Endothelial cell of umbilical vein (primary cell): ENCODE results near the gene CNTNAP2.

ENCODE experiments used
- CTCF ChIP-seq, 2 donors: IDR thresholded peaks; 1 replicate in 1 of 2; 2 replicates in 1 of 2; pipeline ENCODE4 v1.5.1; 2011; ENCODE audit warnings: low read length in 2 of 2, mild to moderate bottlenecking in 2 of 2, moderate library complexity in 2 of 2, control low read depth in 1 of 2, inconsistent platforms in 1 of 2, low read depth in 1 of 2; ENCODE audit not compliant: insufficient read depth in 1 of 2; ENCODE audit errors: extremely low read depth in 1 of 2
- EZH2 ChIP-seq: IDR thresholded peaks from 2 replicates; pipeline ENCODE4 v1.6.1; 2012; ENCODE audit warnings: borderline replicate concordance, low read depth, mild to moderate bottlenecking, moderate library complexity, low read length, inconsistent platforms; ENCODE audit not compliant: severe bottlenecking
- GATA2 ChIP-seq: IDR thresholded peaks from 2 replicates; pipeline ENCODE4 v1.7.0; 2011; ENCODE audit warnings: low read depth, mild to moderate bottlenecking, moderate library complexity, mixed read lengths, low read length; ENCODE audit not compliant: insufficient read length, insufficient read depth
- JUN ChIP-seq: IDR thresholded peaks from 2 replicates; pipeline ENCODE4 v1.6.1; 2011; ENCODE audit warnings: borderline replicate concordance, low read depth; ENCODE audit not compliant: insufficient read length, insufficient read depth
- MAX ChIP-seq: IDR thresholded peaks from 2 replicates; pipeline ENCODE4 v1.6.1; 2011; ENCODE audit not compliant: insufficient read depth, insufficient read length
- MYC ChIP-seq: IDR thresholded peaks from one replicate; pipeline ENCODE4 v1.6.1; 2011; ENCODE audit warnings: mild to moderate bottlenecking, low read depth, low read length
- POLR2A ChIP-seq: IDR thresholded peaks from 2 replicates; pipeline ENCODE4 v1.6.1; 2012; ENCODE audit warnings: low read depth, mild to moderate bottlenecking, control low read depth, low read length
- POLR2AphosphoS5 ChIP-seq: IDR thresholded peaks from 2 replicates; pipeline ENCODE4 v1.6.1; 2012; ENCODE audit warnings: low read depth, mild to moderate bottlenecking, control low read depth, low read length, moderate library complexity; ENCODE audit not compliant: insufficient read depth

- TF ChIP-seq CTCF (IDR thresholded peaks at IDR 0.05; ENCODE audit: extremely low read depth in 1 of 2, insufficient read depth in 1 of 2, low read depth in 1 of 2, low read length in 2 of 2) (no peak), POLR2A (no peak), EZH2 (no peak), POLR2AphosphoS5 (no peak), MAX (no peak), GATA2 (no peak), JUN (no peak), MYC (no peak)
Measured at GRCh38 chr7:146405737-146406136, 289.1 kb downstream of the CNTNAP2 start.
